GM15510 (cell line): ENCODE data around the gene MANF.

Experiments
- POLR2A ChIP-seq: IDR thresholded peaks from 3 replicates; pipeline ENCODE4 v1.6.1; 2011; ENCODE audit warnings: borderline replicate concordance; ENCODE audit not compliant: insufficient read length; ENCODE audit errors: extremely low read depth

MANF gene

GRCh38 chr3:51384726-51385473 is at the start of gene MANF:
Gene MANF (plus strand): TSS chr3:51385291. CDS start chr3:51385343, 52 bp downstream.
- TF ChIP-seq POLR2A = peak; percentile 93

- no peak for TF ChIP-seq POLR2A
Measured at GRCh38 chr3:51336261-51336660, 48.8 kb upstream of the MANF start.

GRCh38 chr3:51337666-51338065 is 47.4 kb upstream of the MANF start:
- TF ChIP-seq POLR2A = no peak

GRCh38 chr3:51338632-51339031 is 46.5 kb upstream of the MANF start:
- no peak for TF ChIP-seq POLR2A

GRCh38 chr3:51340013-51340829 is 44.9 kb upstream of the MANF start:
- TF ChIP-seq POLR2A = no peak

GRCh38 chr3:51340989-51341636 is 44.0 kb upstream of the MANF start:
- TF ChIP-seq POLR2A = no peak

GRCh38 chr3:51343918-51344687 is 41.0 kb upstream of the MANF start:
- no peak for TF ChIP-seq POLR2A

- TF ChIP-seq POLR2A = no peak
Measured at GRCh38 chr3:51350751-51351150, 34.3 kb upstream of the MANF start.

- TF ChIP-seq POLR2A = no peak
Measured at GRCh38 chr3:51353131-51353530, 32.0 kb upstream of the MANF start.

- TF ChIP-seq POLR2A = no peak
Measured at GRCh38 chr3:51353691-51354090, 31.4 kb upstream of the MANF start.

GRCh38 chr3:51354172-51354571 is 30.9 kb upstream of the MANF start:
- no peak for TF ChIP-seq POLR2A

GRCh38 chr3:51354731-51355615 is 30.1 kb upstream of the MANF start:
- TF ChIP-seq POLR2A = no peak

- no peak for TF ChIP-seq POLR2A
Measured at GRCh38 chr3:51355891-51356578, 29.1 kb upstream of the MANF start.

- no peak for TF ChIP-seq POLR2A
Measured at GRCh38 chr3:51357856-51358255, 27.2 kb upstream of the MANF start.

- no peak for TF ChIP-seq POLR2A
Measured at GRCh38 chr3:51358981-51359380, 26.1 kb upstream of the MANF start.
